Measurements from ENCODE around the gene CNTN5. TPM values are rescaled to one million over a fixed set of nuclear protein-coding genes. Genes with fewer than 3 reads are reported as not detected.

Gene CNTN5
- total RNA-seq, 4 donors from 2014 or later: 0.12 TPM; not detected in 3

GRCh38 chr11:99865951-99866350 lies 845.2 kb downstream of the CNTN5 start:
- intact Hi-C loops (cut with DNase I): no loop called here

GRCh38 chr11:99881610-99882009 lies 860.9 kb downstream of the CNTN5 start:
- no peak for DNase-seq
- Histone ChIP-seq H3K4me3 (no peak overlapping the region), H3K27me3 (no peaks in the 10 kb centered on the region), H3K36me3 (no peaks in the 10 kb centered on the region), H3K27ac (no peak overlapping the region), H3K9me3 (no peaks in the 10 kb centered on the region), H3K4me1 (no peaks in the 10 kb centered on the region)
- 61 to 63% methylated on average over 5 of the region's 5 CpGs for WGBS, 2 donors
- intact Hi-C loops (cut with DNase I): no loop called here
- TF ChIP-seq POLR2A (IDR thresholded peaks at IDR 0.05): no peak
- TF ChIP-seq CTCF (IDR thresholded peaks at IDR 0.05): no peak

More at GRCh38 chr11:99865951-99866350, 845.2 kb downstream of the CNTN5 start:
- no peak overlapping the region for H3K4me3 ChIP-seq
- H3K27me3 ChIP-seq: no peaks in the 10 kb centered on the region
- H3K9me3 ChIP-seq: no peaks in the 10 kb centered on the region
- no peak for TF ChIP-seq POLR2A (IDR thresholded peaks at IDR 0.05)
- no peak for TF ChIP-seq CTCF (IDR thresholded peaks at IDR 0.05)
- H3K36me3 ChIP-seq: no peaks in the 10 kb centered on the region
- DNase-seq: no peak
- H3K4me1 ChIP-seq: no peaks in the 10 kb centered on the region
- WGBS, 2 donors: 19 to 25% methylated on average over 2 of the region's 2 CpGs
- no peak overlapping the region for H3K27ac ChIP-seq

- Histone ChIP-seq H3K4me1 (no peaks in the 10 kb centered on the region), H3K27me3 (no peaks in the 10 kb centered on the region), H3K4me3 (no peak overlapping the region), H3K27ac (no peak overlapping the region), H3K36me3 (no peaks in the 10 kb centered on the region), H3K9me3 (no peaks in the 10 kb centered on the region)
- TF ChIP-seq CTCF (IDR thresholded peaks at IDR 0.05) (no peak), POLR2A (IDR thresholded peaks at IDR 0.05) (no peak)
- no peak for DNase-seq
- intact Hi-C loops (cut with DNase I): no loop called here
- WGBS, 2 donors: 73 to 84% methylated on average over 6 of the region's 6 CpGs
These were observed 864.0 kb downstream of the CNTN5 start for GRCh38 chr11:99884750-99885149.

- Histone ChIP-seq H3K9me3 (no peaks in the 10 kb centered on the region), H3K4me1 (no peaks in the 10 kb centered on the region), H3K27ac (no peak overlapping the region), H3K36me3 (no peaks in the 10 kb centered on the region), H3K27me3 (no peaks in the 10 kb centered on the region), H3K4me3 (no peak overlapping the region)
- DNase-seq: no peak
- TF ChIP-seq CTCF (IDR thresholded peaks at IDR 0.05) (no peak), POLR2A (IDR thresholded peaks at IDR 0.05) (no peak)
- 85 to 91% methylated on average over 5 of the region's 5 CpGs for WGBS, 2 donors
- intact Hi-C loops (cut with DNase I): no loop called here
These were observed 866.7 kb downstream of the CNTN5 start for GRCh38 chr11:99887481-99887880.

GRCh38 chr11:99893811-99894210 lies 873.1 kb downstream of the CNTN5 start:
- Histone ChIP-seq H3K4me1 (no peaks in the 10 kb centered on the region), H3K9me3 (peaks cover 0 to 4% (median 0%) of the 10 kb centered on the region in 3 donors), H3K27ac (no peak overlapping the region), H3K4me3 (no peak overlapping the region), H3K27me3 (no peaks in the 10 kb centered on the region), H3K36me3 (no peaks in the 10 kb centered on the region)
- TF ChIP-seq CTCF (IDR thresholded peaks at IDR 0.05): no peak
- TF ChIP-seq POLR2A (IDR thresholded peaks at IDR 0.05): no peak
- no peak for DNase-seq
- intact Hi-C loops (cut with DNase I): no loop called here
- 25 to 38% methylated on average over 1 of the region's 1 CpG for WGBS, 2 donors

Data from esophagus squamous epithelium (tissue), 5 donors.